Endothelial cell of umbilical vein (primary cell): ENCODE data around the gene EML4. TPM values are rescaled to one million over a fixed set of nuclear protein-coding genes. Genes with fewer than 3 reads are reported as not detected.

Experiments used
- BruUV-seq: library from RNA; stranded (reverse); fragments of 400-500 nt; replicated peaks from 2 replicates; lab custom pipeline; 2021; lab: Mats Ljungman, UMichigan
- CTCF ChIA-PET: fragments of 300-600, 350-600 bp; sonication (Branson Sonifier 250); formaldehyde crosslinking; loops from one replicate; lab custom pipeline; 2021; ENCODE audit warnings: antibody characterized with exemption, inconsistent platforms; lab: Charles Lee
- POLR2A ChIA-PET: fragments of 300-600, 350-600 bp; sonication (Branson Sonifier 250); formaldehyde crosslinking; loops from one replicate; lab custom pipeline; 2021; ENCODE audit warnings: antibody characterized with exemption, inconsistent platforms; lab: Charles Lee
- DNase-seq: peaks from one replicate; pipeline ENCODE4 v3.0.0-alpha.2; 2011; ENCODE audit warnings: low read depth, low spot score
- FAIRE-seq: peaks from 2 replicates; lab custom pipeline; 2011; peaks lifted over from hg19 to GRCh38; lab: Jason Lieb, UNC
- H2AFZ ChIP-seq: 2 replicates; pipeline ENCODE4 v1.6.0; 2012; ENCODE audit warnings: low read depth, low read length, control low read depth, inconsistent platforms
- H3K27ac ChIP-seq: 2 replicates; pipeline ENCODE4 v1.5.1; 2011; ENCODE audit warnings: low read depth, mild to moderate bottlenecking, control low read depth, low read length, moderate library complexity; ENCODE audit not compliant: insufficient read depth
- H3K27me3 ChIP-seq, 2 experiments: 2 replicates each; pipeline versions ENCODE4 v1.6.0 to v1.6.1; 2011; ENCODE audit warnings: low read length in 2 of 2, mixed read lengths in 1 of 2; ENCODE audit not compliant: control insufficient read depth in 2 of 2, insufficient read depth in 2 of 2
- H3K36me3 ChIP-seq, 2 experiments: 2 replicates in 1 of 2; 3 replicates in 1 of 2; pipeline ENCODE4 v1.5.1; 2011; ENCODE audit warnings: low read length in 2 of 2, mild to moderate bottlenecking in 1 of 2, moderate library complexity in 1 of 2; ENCODE audit not compliant: control insufficient read depth in 2 of 2, insufficient read depth in 2 of 2; ENCODE audit errors: extremely low read depth in 1 of 2
- H3K4me1 ChIP-seq: 3 replicates; pipeline ENCODE4 v1.5.1; 2011; ENCODE audit warnings: mild to moderate bottlenecking, low read length; ENCODE audit not compliant: control insufficient read depth, insufficient read depth; ENCODE audit errors: extremely low read depth
- H3K4me2 ChIP-seq: 2 replicates; pipeline ENCODE4 v1.6.1; 2011; ENCODE audit warnings: low read length, control low read depth, mixed read lengths; ENCODE audit not compliant: insufficient read depth
- H3K4me3 ChIP-seq, 3 experiments: fragments of 200-600 bp in 1 of 3; sonication (generic), shearing (Covaris generic) in 1 of 3; replicated peaks in 1 of 3; 2 replicates each; pipeline ENCODE4 v1.5.1; 2011 to 2016; ENCODE audit warnings: control low read depth in 3 of 3, low read length in 3 of 3, mild to moderate bottlenecking in 2 of 3, inconsistent platforms in 1 of 3, low read depth in 1 of 3, moderate library complexity in 1 of 3; ENCODE audit not compliant: insufficient read depth in 1 of 3
- H3K79me2 ChIP-seq: 2 replicates; pipeline ENCODE4 v1.6.0; 2012; ENCODE audit warnings: low read length, inconsistent platforms; ENCODE audit not compliant: control insufficient read depth, insufficient read depth
- H3K9ac ChIP-seq: replicated peaks from 2 replicates; pipeline ENCODE3; 2011; ENCODE audit warnings: low read length, control low read depth; ENCODE audit not compliant: insufficient read depth; ENCODE audit errors: extremely low read depth
- H3K9me1 ChIP-seq: replicated peaks from 3 replicates; pipeline ENCODE4 v1.6.0; 2011; ENCODE audit warnings: mild to moderate bottlenecking, low read length; ENCODE audit not compliant: control insufficient read depth, insufficient read depth; ENCODE audit errors: extremely low read depth
- H3K9me3 ChIP-seq: replicated peaks from 2 replicates; pipeline ENCODE4 v1.5.1; 2012; ENCODE audit warnings: low read length, inconsistent platforms; ENCODE audit not compliant: control insufficient read depth, insufficient read depth
- H4K20me1 ChIP-seq: replicated peaks from 2 replicates; pipeline ENCODE3; 2011; ENCODE audit warnings: mild to moderate bottlenecking, low read length; ENCODE audit not compliant: control insufficient read depth, insufficient read depth; ENCODE audit errors: extremely low read depth
- CTCF ChIP-seq, 2 donors: IDR thresholded peaks; 1 replicate in 1 of 2; 2 replicates in 1 of 2; pipeline ENCODE4 v1.5.1; 2011; ENCODE audit warnings: low read length in 2 of 2, mild to moderate bottlenecking in 2 of 2, moderate library complexity in 2 of 2, control low read depth in 1 of 2, inconsistent platforms in 1 of 2, low read depth in 1 of 2; ENCODE audit not compliant: insufficient read depth in 1 of 2; ENCODE audit errors: extremely low read depth in 1 of 2
- EZH2 ChIP-seq: IDR thresholded peaks from 2 replicates; pipeline ENCODE4 v1.6.1; 2012; ENCODE audit warnings: borderline replicate concordance, low read depth, mild to moderate bottlenecking, moderate library complexity, low read length, inconsistent platforms; ENCODE audit not compliant: severe bottlenecking
- FOS ChIP-seq: IDR thresholded peaks from 2 replicates; pipeline ENCODE4 v1.6.1; 2011; ENCODE audit warnings: mild to moderate bottlenecking, low read length, moderate library complexity, borderline replicate concordance; ENCODE audit not compliant: insufficient read depth
- GATA2 ChIP-seq: IDR thresholded peaks from 2 replicates; pipeline ENCODE4 v1.7.0; 2011; ENCODE audit warnings: low read depth, mild to moderate bottlenecking, moderate library complexity, mixed read lengths, low read length; ENCODE audit not compliant: insufficient read length, insufficient read depth
- JUN ChIP-seq: IDR thresholded peaks from 2 replicates; pipeline ENCODE4 v1.6.1; 2011; ENCODE audit warnings: borderline replicate concordance, low read depth; ENCODE audit not compliant: insufficient read length, insufficient read depth
- MAX ChIP-seq: IDR thresholded peaks from 2 replicates; pipeline ENCODE4 v1.6.1; 2011; ENCODE audit not compliant: insufficient read depth, insufficient read length
- MYC ChIP-seq: IDR thresholded peaks from one replicate; pipeline ENCODE4 v1.6.1; 2011; ENCODE audit warnings: mild to moderate bottlenecking, low read depth, low read length
- POLR2A ChIP-seq: IDR thresholded peaks from 2 replicates; pipeline ENCODE4 v1.6.1; 2012; ENCODE audit warnings: low read depth, mild to moderate bottlenecking, control low read depth, low read length
- POLR2AphosphoS5 ChIP-seq: IDR thresholded peaks from 2 replicates; pipeline ENCODE4 v1.6.1; 2012; ENCODE audit warnings: low read depth, mild to moderate bottlenecking, control low read depth, low read length, moderate library complexity; ENCODE audit not compliant: insufficient read depth
- dilution Hi-C: fragments of 300-500 bp; cut with MboI; formaldehyde crosslinking; loops from one replicate; pipeline ENCODE4 v1.15.0; 2019; ENCODE audit warnings: low sequenced_read_pairs; ENCODE audit not compliant: extremely low pct_ligation_motif_present
- intact Hi-C: fragments of 100-400 bp; cut with micrococcal nuclease; formaldehyde crosslinking; loops from one replicate; pipeline ENCODE4 v1.10.0; 2022
- polyA plus RNA-seq, 4 experiments: library from polyadenylated mRNA; depleted of rRNA in 3 of 4; stranded (reverse) in 3 of 4; unstranded in 1 of 4; fragments of >200 nt; gene quantifications; 2 replicates each; pipeline versions ENCODE4 v1.2.1 to v1.2.3, GENCODE V29; 2011 to 2012; ENCODE audit warnings: missing spikeins in 1 of 4
- total RNA-seq: library from RNA; stranded (reverse); gene quantifications from 2 replicates; pipeline ENCODE4 v1.2.3, GENCODE V29; 2021

EML4 gene
- total and polyA plus RNA-seq, 2 donors (not counting 3 experiments of a cell fraction or from before 2014, with no cell fraction given): 13.3 to 32.0 TPM

- Histone ChIP-seq H3K9ac (peak overlapping the region; percentile 16), H3K4me2 (peak overlapping the region; percentile 80), H2AFZ (peak overlapping the region; percentile 13), H3K9me1 (no peaks in the 10 kb centered on the region), H3K27me3 (no peaks in the 10 kb centered on the region), H3K27ac (no peak overlapping the region), H3K9me3 (no peaks in the 10 kb centered on the region), H3K36me3 (no peaks in the 10 kb centered on the region), H4K20me1 (no peaks in the 10 kb centered on the region), H3K4me3 (no peak overlapping the region), H3K4me1 (peaks cover 13% of the 10 kb centered on the region), H3K79me2 (no peaks in the 10 kb centered on the region)
- ChIA-PET POLR2A (interaction anchor here (0.6 kb wide), 1 partner anchor 58 kb away, joined by 4 read pairs; no protein-coding TSS in a partner anchor), CTCF (interaction anchor here (1.0 to 1.3 kb wide), 4 partner anchors 9 to 153 kb away, joined by 3 to 4 read pairs (median 3); no protein-coding TSS in a partner anchor)
- dilution Hi-C loops (no loop called here), intact Hi-C loops (no loop called here)
- no peak for TF ChIP-seq POLR2A
- no peak for TF ChIP-seq MAX
- no peak for TF ChIP-seq GATA2
- TF ChIP-seq CTCF (IDR thresholded peaks at IDR 0.05; ENCODE audit: extremely low read depth in 1 of 2, insufficient read depth in 1 of 2, low read depth in 1 of 2, low read length in 2 of 2): no peak
- FAIRE-seq (peak; percentile 86), DNase-seq (peak; percentile 85)
- no TSS peak for BruUV-seq
Measured at GRCh38 chr2:42249887-42250286, 80.7 kb downstream of the EML4 start.

- H3K27me3 ChIP-seq: no peaks in the 10 kb centered on the region
- no peak overlapping the region for H3K4me3 ChIP-seq
- DNase-seq (no peak), FAIRE-seq (no peak)
- no peaks in the 10 kb centered on the region for H4K20me1 ChIP-seq
- no peaks in the 10 kb centered on the region for H3K36me3 ChIP-seq
- H3K9me1 ChIP-seq: no peaks in the 10 kb centered on the region
- H3K4me2 ChIP-seq: no peak overlapping the region
- intact Hi-C loops: no loop called here
- H3K4me1 ChIP-seq: peaks cover 15% of the 10 kb centered on the region
- H3K27ac ChIP-seq: no peak overlapping the region
- ChIA-PET POLR2A (no interaction called here), CTCF (no interaction called here)
- dilution Hi-C loops: no loop called here
- no peak overlapping the region for H3K9ac ChIP-seq
- H3K9me3 ChIP-seq: no peaks in the 10 kb centered on the region
- no peaks in the 10 kb centered on the region for H3K79me2 ChIP-seq
- no peak for TF ChIP-seq GATA2
- TF ChIP-seq FOS: no peak
- TF ChIP-seq CTCF (IDR thresholded peaks at IDR 0.05; ENCODE audit: extremely low read depth in 1 of 2, insufficient read depth in 1 of 2, low read depth in 1 of 2, low read length in 2 of 2): no peak
- no peak for TF ChIP-seq MAX
- no peak for TF ChIP-seq POLR2AphosphoS5
- TF ChIP-seq EZH2: no peak
- no peak for TF ChIP-seq JUN
- TF ChIP-seq MYC: no peak
- TF ChIP-seq POLR2A: no peak
- no peak overlapping the region for H2AFZ ChIP-seq
- BruUV-seq: no TSS peak
Measured at GRCh38 chr2:42250925-42251324, 81.8 kb downstream of the EML4 start.
